ENCODE data around the gene SCAMP2.

The SCAMP2 gene, protein sequence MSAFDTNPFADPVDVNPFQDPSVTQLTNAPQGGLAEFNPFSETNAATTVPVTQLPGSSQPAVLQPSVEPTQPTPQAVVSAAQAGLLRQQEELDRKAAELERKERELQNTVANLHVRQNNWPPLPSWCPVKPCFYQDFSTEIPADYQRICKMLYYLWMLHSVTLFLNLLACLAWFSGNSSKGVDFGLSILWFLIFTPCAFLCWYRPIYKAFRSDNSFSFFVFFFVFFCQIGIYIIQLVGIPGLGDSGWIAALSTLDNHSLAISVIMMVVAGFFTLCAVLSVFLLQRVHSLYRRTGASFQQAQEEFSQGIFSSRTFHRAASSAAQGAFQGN

GRCh38 chr15:74873036-74873755 is at the start of gene SCAMP2:
Gene SCAMP2 (minus strand): TSS chr15:74873365. CDS start chr15:74873255, 110 bp downstream.
- TF ChIP-seq GATA2 (IDR thresholded peaks at IDR 0.05; ENCODE audit: low read depth, low read length) (no peak), GATA3 (IDR thresholded peaks at IDR 0.05; ENCODE audit: low read depth, low read length) (no peak)

- TF ChIP-seq GATA3 (IDR thresholded peaks at IDR 0.05; ENCODE audit: low read depth, low read length) = no peak
- no peak for TF ChIP-seq GATA2 (IDR thresholded peaks at IDR 0.05; ENCODE audit: low read depth, low read length)
Observed at GRCh38 chr15:74920456-74920855, 47.3 kb upstream of the SCAMP2 start.

DNA sequence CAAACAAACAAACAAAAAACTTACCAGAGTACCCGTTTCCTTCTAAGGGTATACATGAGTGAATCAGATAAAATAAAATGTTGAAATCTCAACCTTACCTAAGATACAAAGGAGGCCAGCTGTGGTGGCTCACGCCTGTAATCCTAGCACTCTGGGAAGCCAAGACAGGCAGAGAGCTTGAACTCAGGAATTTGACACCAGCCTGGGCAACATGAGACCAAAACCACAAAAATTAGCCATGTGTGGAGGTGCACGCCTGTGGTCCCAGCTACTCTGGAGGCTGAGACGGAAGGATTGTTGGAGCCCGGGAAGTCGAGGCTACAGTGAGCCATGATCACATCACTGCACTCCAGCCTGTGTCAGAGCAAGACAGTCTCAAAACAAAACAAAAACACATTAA is 44.5 kb upstream of the SCAMP2 start:
- TF ChIP-seq GATA2 (IDR thresholded peaks at IDR 0.05; ENCODE audit: low read depth, low read length) (no peak), GATA3 (IDR thresholded peaks at IDR 0.05; ENCODE audit: low read depth, low read length) (no peak)

GRCh38 chr15:74913041-74913440 is 39.9 kb upstream of the SCAMP2 start:
- TF ChIP-seq GATA3 (IDR thresholded peaks at IDR 0.05; ENCODE audit: low read depth, low read length) = no peak
- TF ChIP-seq GATA2 (IDR thresholded peaks at IDR 0.05; ENCODE audit: low read depth, low read length) = no peak

DNA sequence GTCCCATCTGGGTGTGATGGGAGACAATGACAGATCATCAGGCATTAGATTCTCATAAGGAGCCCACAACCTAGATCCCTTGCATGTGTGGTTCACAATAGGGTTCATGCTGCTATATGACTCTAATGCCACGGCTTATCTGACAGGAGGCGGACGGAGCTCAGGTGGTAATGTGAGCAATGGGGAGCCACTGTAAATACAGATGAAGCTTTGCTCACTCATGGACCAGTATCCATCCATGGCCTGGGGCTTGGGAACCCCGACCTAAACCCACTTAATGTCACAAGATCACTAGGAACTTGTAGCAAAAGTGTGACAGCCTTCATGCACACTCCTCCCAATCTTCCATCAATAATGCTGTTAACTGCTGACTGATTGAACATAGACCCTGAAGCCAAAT is 35.5 kb upstream of the SCAMP2 start:
- TF ChIP-seq GATA3 (IDR thresholded peaks at IDR 0.05; ENCODE audit: low read depth, low read length) (no peak), GATA2 (IDR thresholded peaks at IDR 0.05; ENCODE audit: low read depth, low read length) (no peak)

DNA sequence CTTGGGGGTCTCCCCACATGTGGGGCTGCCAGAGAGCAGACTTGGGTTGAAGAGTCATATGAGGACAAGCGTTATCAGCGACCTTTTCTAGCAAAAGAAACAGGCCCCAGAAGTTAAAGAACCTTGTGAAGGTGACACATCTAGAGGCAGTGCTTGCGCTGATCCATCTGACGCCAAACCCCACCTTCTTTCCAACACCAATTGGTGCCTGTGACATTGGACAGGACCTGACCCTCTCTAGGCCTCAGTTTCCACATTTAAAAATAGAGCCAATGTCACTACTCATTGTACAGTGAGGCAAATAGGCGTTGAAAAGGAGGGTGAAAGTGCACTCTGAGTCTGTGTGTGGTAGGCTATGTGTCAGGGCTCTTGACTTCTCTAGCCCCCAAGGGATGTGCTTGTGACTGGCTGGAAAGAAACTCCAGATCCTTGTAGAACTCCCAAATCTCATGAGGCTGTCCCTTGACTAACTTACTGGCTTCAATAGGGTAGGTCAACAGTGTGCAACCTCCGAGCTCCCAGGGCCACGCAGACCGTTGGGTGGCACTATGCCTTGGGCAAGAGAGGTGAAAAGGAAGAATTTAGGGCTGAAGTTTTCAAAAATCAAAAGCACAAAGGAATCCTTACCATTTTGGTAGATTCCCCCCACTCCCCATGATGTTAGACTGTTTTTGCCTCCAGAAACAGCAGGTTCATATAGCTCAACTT is 34.2 kb upstream of the SCAMP2 start:
- no peak for TF ChIP-seq GATA3 (IDR thresholded peaks at IDR 0.05; ENCODE audit: low read depth, low read length)
- no peak for TF ChIP-seq GATA2 (IDR thresholded peaks at IDR 0.05; ENCODE audit: low read depth, low read length)

GRCh38 chr15:74906450-74907162 is 33.4 kb upstream of the SCAMP2 start, which contains the start of gene FAM219B:
Gene FAM219B (minus strand): TSS chr15:74906851. CDS start chr15:74906800, 51 bp downstream.
- TF ChIP-seq GATA2 (IDR thresholded peaks at IDR 0.05; ENCODE audit: low read depth, low read length) = no peak
- no peak for TF ChIP-seq GATA3 (IDR thresholded peaks at IDR 0.05; ENCODE audit: low read depth, low read length)

DNA sequence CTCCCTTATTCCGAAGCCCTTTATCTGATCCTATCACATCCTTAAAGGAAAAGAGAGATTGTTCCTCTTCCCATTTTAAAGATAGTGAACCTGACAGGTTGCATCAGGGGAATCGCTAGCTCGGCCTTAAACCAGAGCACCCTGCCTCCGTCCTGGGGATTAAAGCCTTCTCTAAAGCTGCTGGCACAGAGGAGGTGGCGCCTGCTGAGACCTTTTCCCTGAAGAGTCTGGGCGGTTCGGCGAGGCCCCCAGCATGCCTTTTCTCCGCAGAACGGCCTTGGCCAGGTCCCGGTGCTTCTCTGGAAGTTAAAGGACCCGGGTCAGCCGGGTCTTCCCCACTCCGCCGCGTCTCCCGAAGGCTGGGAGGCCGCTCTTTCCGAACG is 32.9 kb upstream of the SCAMP2 start:
- TF ChIP-seq GATA2 (IDR thresholded peaks at IDR 0.05; ENCODE audit: low read depth, low read length) (no peak), GATA3 (IDR thresholded peaks at IDR 0.05; ENCODE audit: low read depth, low read length) (no peak)

DNA sequence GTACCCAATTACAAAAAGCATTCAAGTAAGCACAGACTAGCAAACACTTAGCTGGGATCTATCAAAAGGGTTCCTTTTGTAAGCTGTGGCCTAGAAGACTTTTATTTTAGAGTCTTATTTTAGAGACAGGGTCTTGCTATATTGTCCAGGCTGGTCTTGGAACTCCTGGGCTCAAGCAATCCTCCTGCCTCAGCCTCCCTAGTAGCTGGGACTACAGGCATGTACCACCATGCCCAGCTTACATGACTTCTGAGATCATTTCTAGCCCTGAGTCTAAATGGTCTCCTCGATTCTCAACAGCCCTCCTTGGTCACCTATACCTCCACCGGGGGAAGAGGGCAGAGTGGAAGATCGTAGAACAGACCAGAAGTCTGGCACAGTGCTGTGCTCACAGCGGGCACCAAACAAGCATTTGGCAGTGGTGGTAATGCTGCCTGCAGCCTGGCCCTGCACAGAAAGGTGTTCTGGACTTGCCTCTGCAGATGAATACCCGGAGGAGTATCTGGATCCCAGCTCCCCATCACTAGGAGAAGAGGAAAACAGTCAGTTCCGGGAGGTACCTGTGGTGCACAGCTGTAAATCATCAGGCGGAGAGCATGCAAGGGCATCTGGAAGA is 31.1 kb upstream of the SCAMP2 start:
- TF ChIP-seq GATA2 (IDR thresholded peaks at IDR 0.05; ENCODE audit: low read depth, low read length) (no peak), GATA3 (IDR thresholded peaks at IDR 0.05; ENCODE audit: low read depth, low read length) (no peak)

GRCh38 chr15:74903676-74904075 is 30.5 kb upstream of the SCAMP2 start:
- TF ChIP-seq GATA3 (IDR thresholded peaks at IDR 0.05; ENCODE audit: low read depth, low read length) (no peak), GATA2 (IDR thresholded peaks at IDR 0.05; ENCODE audit: low read depth, low read length) (no peak)

DNA sequence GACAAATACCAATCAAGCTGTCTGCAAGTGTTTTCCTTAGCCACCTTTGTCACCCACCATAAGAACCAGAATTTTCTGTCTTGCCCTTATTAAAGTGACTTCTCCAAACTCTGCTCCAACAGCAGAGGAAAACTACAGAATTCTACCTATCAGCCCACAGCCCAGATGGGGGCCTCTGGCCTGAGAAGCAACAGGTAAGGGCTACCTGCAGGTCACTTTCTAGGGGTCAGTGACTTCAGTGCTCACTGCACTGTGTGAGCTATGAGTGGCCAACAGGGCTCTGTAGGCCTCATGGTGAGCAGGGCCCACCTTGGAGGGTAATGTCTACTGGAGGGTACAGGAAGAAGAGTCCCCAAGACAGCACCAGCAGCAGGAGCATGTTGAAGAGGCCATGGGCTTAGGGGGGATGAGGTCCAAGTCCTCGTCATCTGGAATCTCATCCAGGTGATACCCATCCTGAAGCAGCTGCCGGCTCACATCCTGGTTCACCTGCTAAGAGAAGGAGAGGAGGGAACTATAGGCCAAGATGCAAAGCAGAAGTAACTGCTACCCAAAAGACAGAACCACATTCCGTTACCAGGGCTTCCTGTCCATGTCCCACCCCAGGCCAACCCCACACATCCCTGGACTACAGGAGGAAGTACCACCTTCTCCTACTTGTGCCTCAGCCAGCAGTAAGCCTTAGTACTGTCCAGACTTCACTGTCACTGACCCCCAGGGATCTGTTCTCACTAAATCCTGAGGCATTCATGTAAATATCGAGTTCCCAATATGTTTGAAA is 29.3 kb upstream of the SCAMP2 start:
- TF ChIP-seq GATA2 (IDR thresholded peaks at IDR 0.05; ENCODE audit: low read depth, low read length) (no peak), GATA3 (IDR thresholded peaks at IDR 0.05; ENCODE audit: low read depth, low read length) (no peak)

GRCh38 chr15:74901612-74902063 is 28.5 kb upstream of the SCAMP2 start:
- TF ChIP-seq GATA3 (IDR thresholded peaks at IDR 0.05; ENCODE audit: low read depth, low read length) = no peak

- no peak for TF ChIP-seq GATA3 (IDR thresholded peaks at IDR 0.05; ENCODE audit: low read depth, low read length)
- TF ChIP-seq GATA2 (IDR thresholded peaks at IDR 0.05; ENCODE audit: low read depth, low read length) = no peak
Observed at GRCh38 chr15:74897300-74897701, 24.1 kb upstream of the SCAMP2 start.
